Uterus (tissue), 4 donors: Measurements from ENCODE around the gene HDDC3. TPM values are rescaled to one million over a fixed set of nuclear protein-coding genes. Genes with fewer than 3 reads are reported as not detected.

Experiments used
- DNase-seq, 2 donors: peaks; one replicate each; pipeline ENCODE4 v3.0.0-alpha.2; 2019 to 2020
- H3K27ac ChIP-seq, 2 donors: fragments of 200-600 bp; sonication (generic); 1 replicate in 1 of 2; 2 replicates in 1 of 2; pipeline ENCODE4 v1.5.1; 2016 to 2018
- H3K27me3 ChIP-seq, 2 donors: fragments of 200-600 bp; sonication (generic); one replicate each; pipeline ENCODE4 v1.5.1; 2018 to 2019; ENCODE audit warnings: control low read depth in 1 of 2
- H3K36me3 ChIP-seq, 2 donors: fragments of 200-600 bp; sonication (generic); one replicate each; pipeline ENCODE4 v1.5.1; 2019; ENCODE audit warnings: control low read depth in 1 of 2
- H3K4me1 ChIP-seq, 2 donors: fragments of 200-600 bp; sonication (generic); one replicate each; pipeline ENCODE4 v1.5.1; 2018 to 2019; ENCODE audit warnings: control low read depth in 1 of 2
- H3K4me3 ChIP-seq, 2 donors: fragments of 200-600 bp; sonication (generic); 1 replicate in 1 of 2; 2 replicates in 1 of 2; pipeline ENCODE4 v1.5.1; 2018 to 2019; ENCODE audit warnings: mild to moderate bottlenecking in 1 of 2
- H3K9me3 ChIP-seq, 2 donors: fragments of 200-600 bp; sonication (generic); one replicate each; pipeline ENCODE4 v1.5.1; 2019; ENCODE audit warnings: control low read depth in 1 of 2
- POLR2A ChIP-seq, 2 donors: fragments of 450-650 bp; IDR thresholded peaks; one replicate each; pipeline ENCODE4 v1.6.1; 2016; ENCODE audit warnings: antibody characterized with exemption in 2 of 2, mild to moderate bottlenecking in 1 of 2, moderate library complexity in 1 of 2
- intact Hi-C: fragments of 100-400 bp; cut with DNase I; formaldehyde crosslinking; loops from one replicate; pipeline ENCODE4 v1.15.1; 2023; ENCODE audit warnings: low total_unique reads
- total RNA-seq, 4 donors: library from RNA; depleted of rRNA in 3 of 4; stranded (reverse); fragments of >200 nt in 3 of 4; gene quantifications; one replicate each; pipeline versions ENCODE4 v1.1.0 to v1.2.4, GENCODE V29; 2014 to 2023
- TF ChIP-seq, protein P1 (sequence below), 4 experiments: fragments of 200-600 bp in 2 of 4; fragments of 450-650 bp in 2 of 4; sonication (generic) in 2 of 4; IDR thresholded peaks; one replicate each; pipeline ENCODE4 v1.5.1; 2016 to 2019; ENCODE audit warnings: antibody characterized with exemption in 4 of 4, mild to moderate bottlenecking in 2 of 4, moderate library complexity in 1 of 4
- donor health status: DM: yes; HTN: yes; CAD: no.

The HDDC3 gene
- total RNA-seq, 4 donors from 2014 or later, result 0.59 to 14.0 (median 7.2) TPM

- intact Hi-C loops, result no loop called here
- no peak overlapping the region for H3K27ac ChIP-seq
- no peak for DNase-seq
- no peaks in the 10 kb centered on the region for H3K4me1 ChIP-seq
- no peaks in the 10 kb centered on the region for H3K9me3 ChIP-seq
- H3K27me3 ChIP-seq, result no peaks in the 10 kb centered on the region
- H3K4me3 ChIP-seq, result no peak overlapping the region
- TF ChIP-seq, protein P1, sequence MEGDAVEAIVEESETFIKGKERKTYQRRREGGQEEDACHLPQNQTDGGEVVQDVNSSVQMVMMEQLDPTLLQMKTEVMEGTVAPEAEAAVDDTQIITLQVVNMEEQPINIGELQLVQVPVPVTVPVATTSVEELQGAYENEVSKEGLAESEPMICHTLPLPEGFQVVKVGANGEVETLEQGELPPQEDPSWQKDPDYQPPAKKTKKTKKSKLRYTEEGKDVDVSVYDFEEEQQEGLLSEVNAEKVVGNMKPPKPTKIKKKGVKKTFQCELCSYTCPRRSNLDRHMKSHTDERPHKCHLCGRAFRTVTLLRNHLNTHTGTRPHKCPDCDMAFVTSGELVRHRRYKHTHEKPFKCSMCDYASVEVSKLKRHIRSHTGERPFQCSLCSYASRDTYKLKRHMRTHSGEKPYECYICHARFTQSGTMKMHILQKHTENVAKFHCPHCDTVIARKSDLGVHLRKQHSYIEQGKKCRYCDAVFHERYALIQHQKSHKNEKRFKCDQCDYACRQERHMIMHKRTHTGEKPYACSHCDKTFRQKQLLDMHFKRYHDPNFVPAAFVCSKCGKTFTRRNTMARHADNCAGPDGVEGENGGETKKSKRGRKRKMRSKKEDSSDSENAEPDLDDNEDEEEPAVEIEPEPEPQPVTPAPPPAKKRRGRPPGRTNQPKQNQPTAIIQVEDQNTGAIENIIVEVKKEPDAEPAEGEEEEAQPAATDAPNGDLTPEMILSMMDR (IDR thresholded peaks at IDR 0.05), result no peak
- no peak for TF ChIP-seq POLR2A (IDR thresholded peaks at IDR 0.05)
- H3K36me3 ChIP-seq, result no peaks in the 10 kb centered on the region
Measured at GRCh38 chr15:90966262-90966661, 33.9 kb upstream of the HDDC3 start.

GRCh38 chr15:90962021-90962420 lies 29.7 kb upstream of the HDDC3 start:
- no peaks in the 10 kb centered on the region for H3K36me3 ChIP-seq
- no peak overlapping the region for H3K27ac ChIP-seq
- no peaks in the 10 kb centered on the region for H3K4me1 ChIP-seq
- TF ChIP-seq POLR2A (IDR thresholded peaks at IDR 0.05), result no peak
- TF ChIP-seq, protein P1 (IDR thresholded peaks at IDR 0.05), result no peak
- no peaks in the 10 kb centered on the region for H3K27me3 ChIP-seq
- H3K4me3 ChIP-seq, result no peak overlapping the region
- intact Hi-C loops, result no loop called here
- DNase-seq, result no peak
- no peaks in the 10 kb centered on the region for H3K9me3 ChIP-seq

DNA sequence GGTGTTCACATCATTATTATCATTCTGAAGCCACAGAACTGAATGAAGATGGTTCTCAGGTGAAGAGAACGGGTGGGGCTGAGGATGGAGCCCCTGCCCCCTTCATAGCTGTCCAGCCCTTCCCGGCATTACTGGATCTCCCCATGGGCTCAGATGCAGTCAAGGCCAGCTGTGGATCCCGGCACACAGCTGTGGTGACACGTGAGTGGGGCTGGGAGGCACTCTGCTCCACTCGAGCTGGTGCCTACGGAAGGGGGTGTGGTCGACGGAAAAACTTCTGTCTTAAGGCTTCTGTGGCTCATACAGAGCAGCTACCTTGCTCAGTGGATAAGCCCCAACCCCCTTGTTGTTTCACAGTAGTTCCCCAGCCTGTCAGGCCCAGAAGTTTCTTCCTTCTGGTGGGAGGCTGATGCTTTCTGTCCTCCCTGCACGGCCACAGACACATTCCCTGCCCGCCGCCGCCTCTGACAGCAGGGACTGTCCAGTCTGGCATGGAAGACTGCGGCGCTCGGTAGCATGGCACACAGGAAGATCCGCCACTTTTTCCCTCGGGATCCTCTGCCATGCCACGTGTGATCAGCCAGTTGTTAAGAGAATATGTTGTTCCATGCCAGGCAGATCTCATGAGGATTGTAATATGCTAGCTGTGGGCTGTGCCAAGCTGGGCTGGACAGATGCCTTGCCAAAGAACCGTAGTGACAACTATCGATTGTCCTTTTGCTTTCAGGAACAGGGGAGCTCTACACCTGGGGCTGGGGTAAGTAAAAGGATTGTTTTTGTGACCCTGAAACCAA lies 28.1 kb upstream of the HDDC3 start:
- no peak for DNase-seq
- no peak overlapping the region for H3K27ac ChIP-seq
- no peaks in the 10 kb centered on the region for H3K27me3 ChIP-seq
- no peaks in the 10 kb centered on the region for H3K36me3 ChIP-seq
- no peak for TF ChIP-seq POLR2A (IDR thresholded peaks at IDR 0.05)
- TF ChIP-seq, protein P1 (IDR thresholded peaks at IDR 0.05), result no peak
- H3K4me3 ChIP-seq, result no peak overlapping the region
- H3K9me3 ChIP-seq, result no peaks in the 10 kb centered on the region
- peaks cover 0 to 5% of the 10 kb centered on the region in 2 donors for H3K4me1 ChIP-seq
- intact Hi-C loops, result no loop called here

GRCh38 chr15:90959894-90960293 lies 27.5 kb upstream of the HDDC3 start:
- Histone ChIP-seq H3K4me3 (no peak overlapping the region), H3K27ac (no peak overlapping the region)

GRCh38 chr15:90959028-90959595 lies 26.8 kb upstream of the HDDC3 start:
- Histone ChIP-seq H3K9me3 (no peaks in the 10 kb centered on the region), H3K4me1 (peaks cover 0 to 5% of the 10 kb centered on the region in 2 donors), H3K27ac (no peak overlapping the region), H3K27me3 (no peaks in the 10 kb centered on the region), H3K36me3 (no peaks in the 10 kb centered on the region), H3K4me3 (no peak overlapping the region)
- intact Hi-C loops, result no loop called here
- TF ChIP-seq, protein P1 (IDR thresholded peaks at IDR 0.05), result no peak
- TF ChIP-seq POLR2A (IDR thresholded peaks at IDR 0.05), result no peak
- DNase-seq, result no peak

More at GRCh38 chr15:90959894-90960293, 27.5 kb upstream of the HDDC3 start:
- Histone ChIP-seq H3K27me3 (no peaks in the 10 kb centered on the region), H3K4me1 (peaks cover 0 to 5% of the 10 kb centered on the region in 2 donors), H3K9me3 (no peaks in the 10 kb centered on the region), H3K36me3 (no peaks in the 10 kb centered on the region)
- no peak for DNase-seq
- intact Hi-C loops, result no loop called here
- TF ChIP-seq, protein P1 (IDR thresholded peaks at IDR 0.05), result no peak
- no peak for TF ChIP-seq POLR2A (IDR thresholded peaks at IDR 0.05)
